ENCODE results near the gene FAM180A. TPM values are rescaled to one million over a fixed set of nuclear protein-coding genes. Genes with fewer than 3 reads are reported as not detected.

The FAM180A gene
- total RNA-seq, 1 donor from 2014 or later, result not detected

DNA sequence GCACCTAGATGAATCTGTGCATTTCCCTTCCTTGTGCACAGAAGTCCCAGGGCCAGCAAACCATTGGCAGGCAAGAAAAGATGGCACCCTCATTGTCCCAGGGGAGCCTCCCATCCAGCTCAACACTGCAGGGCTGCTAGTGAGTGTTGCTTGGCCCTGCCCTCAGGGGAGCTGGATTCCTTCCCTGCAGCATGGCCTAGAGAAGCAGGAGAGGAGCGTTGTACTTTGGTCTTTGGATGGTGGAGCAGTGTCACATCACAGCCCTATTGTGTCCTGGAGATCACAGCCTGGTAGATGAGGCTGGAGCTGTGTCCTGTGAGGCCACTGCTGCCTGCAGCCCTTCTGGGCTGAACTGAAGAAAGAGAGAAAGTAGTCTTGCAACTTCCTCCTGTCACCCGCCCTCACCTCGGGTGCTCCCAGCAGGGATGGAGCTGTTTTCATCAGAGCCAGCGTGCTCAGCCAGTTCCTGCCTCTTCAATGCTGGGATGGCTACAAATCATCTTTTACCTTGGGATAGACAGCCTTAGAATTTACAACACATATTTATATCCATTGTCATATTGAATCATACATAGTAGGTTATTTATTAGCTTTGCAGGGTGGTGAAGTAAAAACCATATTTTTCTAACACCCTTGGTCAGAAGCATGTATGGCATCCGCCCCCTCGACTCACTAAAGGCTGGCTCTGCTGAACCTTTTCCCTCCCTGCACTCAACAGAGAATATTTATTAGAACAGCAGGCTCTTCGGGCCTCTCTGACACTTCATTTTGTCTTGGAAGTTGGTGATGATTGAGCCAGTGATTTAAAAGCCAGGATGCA, 43.1 kb upstream of the FAM180A start:
- TF ChIP-seq, protein P1, sequence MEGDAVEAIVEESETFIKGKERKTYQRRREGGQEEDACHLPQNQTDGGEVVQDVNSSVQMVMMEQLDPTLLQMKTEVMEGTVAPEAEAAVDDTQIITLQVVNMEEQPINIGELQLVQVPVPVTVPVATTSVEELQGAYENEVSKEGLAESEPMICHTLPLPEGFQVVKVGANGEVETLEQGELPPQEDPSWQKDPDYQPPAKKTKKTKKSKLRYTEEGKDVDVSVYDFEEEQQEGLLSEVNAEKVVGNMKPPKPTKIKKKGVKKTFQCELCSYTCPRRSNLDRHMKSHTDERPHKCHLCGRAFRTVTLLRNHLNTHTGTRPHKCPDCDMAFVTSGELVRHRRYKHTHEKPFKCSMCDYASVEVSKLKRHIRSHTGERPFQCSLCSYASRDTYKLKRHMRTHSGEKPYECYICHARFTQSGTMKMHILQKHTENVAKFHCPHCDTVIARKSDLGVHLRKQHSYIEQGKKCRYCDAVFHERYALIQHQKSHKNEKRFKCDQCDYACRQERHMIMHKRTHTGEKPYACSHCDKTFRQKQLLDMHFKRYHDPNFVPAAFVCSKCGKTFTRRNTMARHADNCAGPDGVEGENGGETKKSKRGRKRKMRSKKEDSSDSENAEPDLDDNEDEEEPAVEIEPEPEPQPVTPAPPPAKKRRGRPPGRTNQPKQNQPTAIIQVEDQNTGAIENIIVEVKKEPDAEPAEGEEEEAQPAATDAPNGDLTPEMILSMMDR (conservative IDR thresholded peaks at IDR 0.05; ENCODE audit: low read depth, low read length), result no peak
- no peak for DNase-seq (ENCODE audit: low read depth)
- H3K4me3 ChIP-seq (ENCODE audit: low read depth, low read length), result no peak overlapping the region

DNA sequence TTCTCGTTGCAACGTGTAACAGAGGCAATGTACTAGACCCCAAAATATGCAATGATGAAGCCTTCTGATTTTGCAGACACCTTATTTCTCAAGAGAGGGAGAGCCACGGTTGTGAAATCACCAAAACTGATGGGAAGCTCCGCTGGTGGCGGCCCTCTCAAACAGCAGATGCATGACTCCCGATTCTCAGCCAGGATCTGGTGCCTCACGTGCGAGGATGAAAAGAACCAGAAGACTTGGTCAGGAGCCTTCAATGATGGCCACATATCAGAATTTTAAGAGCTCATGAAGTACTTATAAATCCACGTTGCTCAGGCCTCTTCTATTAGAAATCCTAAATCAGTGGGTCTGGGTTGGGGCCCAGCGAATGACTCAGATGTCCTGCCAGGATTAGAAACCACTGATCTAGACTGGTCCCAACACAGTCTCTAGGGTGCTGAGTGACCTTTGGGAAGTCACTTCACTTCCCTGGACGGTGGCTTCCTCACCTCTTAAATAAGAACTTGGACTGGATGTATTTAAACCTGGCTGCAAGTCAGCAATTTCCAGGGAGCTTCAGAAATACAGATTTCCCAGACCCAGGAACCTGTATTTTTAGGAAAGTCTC, 41.9 kb upstream of the FAM180A start:
- DNase-seq (ENCODE audit: low read depth), result no peak
- TF ChIP-seq, protein P1 (conservative IDR thresholded peaks at IDR 0.05; ENCODE audit: low read depth, low read length), result no peak
- no peak overlapping the region for H3K4me3 ChIP-seq (ENCODE audit: low read depth, low read length)

DNA sequence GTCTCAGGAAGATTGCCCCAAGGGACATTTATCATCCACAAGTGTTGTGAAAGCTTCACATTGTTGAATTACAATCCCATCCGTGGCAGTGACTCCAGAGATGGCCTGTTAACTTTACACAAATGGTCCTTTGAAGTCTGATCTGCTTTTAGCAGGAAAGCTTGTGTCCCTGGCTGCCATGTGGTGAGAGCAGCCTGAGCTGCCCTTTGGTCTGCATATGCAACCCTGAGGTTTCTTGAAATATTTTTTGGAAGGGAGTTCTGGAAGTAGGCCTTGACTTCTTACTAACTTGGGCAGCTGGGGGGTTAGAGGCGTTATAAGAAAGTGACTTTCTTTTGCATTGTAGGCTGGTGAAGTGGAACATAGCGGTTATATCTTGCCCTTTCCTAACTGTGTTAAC, 41.3 kb upstream of the FAM180A start:
- no peak overlapping the region for H3K4me3 ChIP-seq (ENCODE audit: low read depth, low read length)
- no peak for DNase-seq (ENCODE audit: low read depth)
- TF ChIP-seq, protein P1 (conservative IDR thresholded peaks at IDR 0.05; ENCODE audit: low read depth, low read length), result no peak

DNA sequence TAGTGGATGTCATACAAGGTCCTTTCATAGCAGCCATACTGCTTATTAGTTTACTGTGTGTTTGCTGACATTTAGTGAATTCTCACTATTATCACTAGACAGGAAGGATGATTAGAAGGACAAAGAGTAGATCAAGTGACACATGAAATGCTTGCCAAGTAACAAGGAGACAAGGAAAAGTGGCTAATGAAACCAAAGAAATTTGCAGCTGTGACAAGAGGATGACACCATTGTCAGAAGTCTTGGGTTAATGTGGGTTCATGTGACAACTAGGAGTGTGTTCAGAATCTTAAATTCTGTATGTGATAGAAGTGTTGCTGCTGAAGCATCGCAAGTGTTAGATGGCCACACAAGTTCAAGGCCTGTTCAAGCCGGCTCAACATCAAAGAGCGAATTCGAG, 40.8 kb upstream of the FAM180A start:
- no peak for DNase-seq (ENCODE audit: low read depth)
- H3K4me3 ChIP-seq (ENCODE audit: low read depth, low read length), result no peak overlapping the region
- TF ChIP-seq, protein P1 (conservative IDR thresholded peaks at IDR 0.05; ENCODE audit: low read depth, low read length), result no peak

DNA sequence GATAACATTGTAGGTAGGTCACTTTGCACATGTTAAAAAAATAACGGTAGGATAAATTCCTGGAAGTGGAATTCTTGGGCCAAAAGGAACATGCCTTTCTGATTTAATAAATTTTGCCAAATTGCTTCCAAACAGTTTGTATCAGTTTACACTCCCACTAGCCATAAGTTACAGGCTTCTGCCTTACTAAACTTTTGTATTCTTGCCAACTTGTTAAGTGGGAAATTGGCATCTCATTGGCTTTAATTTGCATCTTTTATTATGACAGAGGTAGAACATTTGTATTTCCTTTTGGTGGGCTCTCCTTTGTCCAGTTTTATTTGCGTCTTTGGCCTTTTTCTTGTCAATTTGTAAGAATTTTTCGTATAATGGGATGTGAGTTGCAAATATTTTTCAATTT, 38.3 kb upstream of the FAM180A start:
- no peak for DNase-seq (ENCODE audit: low read depth)
- H3K4me3 ChIP-seq (ENCODE audit: low read depth, low read length), result no peak overlapping the region
- TF ChIP-seq, protein P1 (conservative IDR thresholded peaks at IDR 0.05; ENCODE audit: low read depth, low read length), result no peak

DNA sequence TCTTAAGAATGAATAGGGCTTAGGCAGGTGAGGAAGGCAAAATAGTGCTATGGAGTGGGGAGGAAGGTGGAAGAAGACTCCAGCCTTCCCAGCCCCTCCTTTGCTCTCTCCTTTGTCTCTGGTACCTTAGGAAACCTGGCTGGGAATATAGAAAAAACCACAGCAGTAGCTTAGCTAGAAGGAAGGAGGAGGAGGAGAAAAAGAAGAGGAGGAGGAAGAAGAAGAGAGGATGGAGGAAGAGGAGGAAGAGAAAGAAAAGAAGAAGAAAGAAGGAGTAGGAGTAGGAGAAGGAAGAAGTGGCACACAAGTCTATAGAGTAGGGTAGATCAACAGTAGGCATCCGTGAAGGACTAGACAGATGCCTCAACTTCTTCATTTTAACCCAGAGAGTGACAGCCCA, 36.5 kb upstream of the FAM180A start:
- no peak for DNase-seq (ENCODE audit: low read depth)
- TF ChIP-seq, protein P1 (conservative IDR thresholded peaks at IDR 0.05; ENCODE audit: low read depth, low read length), result no peak
- no peak overlapping the region for H3K4me3 ChIP-seq (ENCODE audit: low read depth, low read length)
